ENCODE measurements around the gene CAPN9. TPM values are rescaled to one million over a fixed set of nuclear protein-coding genes. Genes with fewer than 3 reads are reported as not detected.

CAPN9 gene
- total RNA-seq, 1 experiment from 2014 or later, result not detected

DNA sequence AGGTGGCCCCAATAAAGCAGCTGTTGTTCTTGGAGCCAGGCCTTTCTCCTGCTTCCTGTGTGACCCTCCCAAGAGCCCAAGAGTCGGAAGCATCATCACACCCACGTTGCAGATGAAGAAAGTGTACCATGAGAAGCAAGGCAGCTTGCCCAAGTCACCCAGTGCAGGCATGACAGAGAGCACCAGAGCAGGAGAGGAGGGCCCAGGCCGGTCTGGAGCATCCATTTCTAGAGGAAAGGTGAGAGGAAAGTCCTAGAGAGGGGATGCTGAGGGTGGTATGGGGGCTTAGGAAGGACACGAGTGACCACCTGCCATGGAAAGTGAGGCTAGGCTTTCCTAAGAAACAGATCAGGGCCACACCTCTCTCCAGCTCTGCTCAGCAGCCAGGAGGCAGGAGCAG, 74.2 kb downstream of the CAPN9 start:
- Histone ChIP-seq H3K9me3 (ENCODE audit: low read length) (no peaks in the 10 kb centered on the region), H3K4me1 (ENCODE audit: insufficient read depth, low read length) (peaks cover 23% of the 10 kb centered on the region), H3F3A (ENCODE audit: low read length, unreplicated experiment) (no peaks in the 10 kb centered on the region), H2AFZ (ENCODE audit: low read length) (no peak overlapping the region), H3K9ac (ENCODE audit: low read length) (no peak overlapping the region), H3K27ac (ENCODE audit: low read length) (no peak overlapping the region), H3K79me2 (ENCODE audit: low read length) (no peaks in the 10 kb centered on the region), H3K4me2 (ENCODE audit: low read length) (no peak overlapping the region), H3K9me2 (replicated peaks; ENCODE audit: low read length) (no peaks in the 10 kb centered on the region), H3K4me3 (ENCODE audit: low read length) (no peak overlapping the region), H4K20me1 (ENCODE audit: low read length) (no peaks in the 10 kb centered on the region), H3K27me3 (ENCODE audit: low read length) (0 out of 2 replicates have a peak, but pooled peaks cover 7% of the 10 kb centered on the region), H3K36me3 (ENCODE audit: low read depth, low read length) (no peaks in the 10 kb centered on the region)
- intact Hi-C loops (cut with micrococcal nuclease), result no loop called here
- POLR2A ChIA-PET (ENCODE audit: unreplicated experiment), result no interaction called here
- DNase-seq, result no peak
- BruUV-seq (replicated peaks), result no TSS peak
- TF ChIP-seq, protein P1, sequence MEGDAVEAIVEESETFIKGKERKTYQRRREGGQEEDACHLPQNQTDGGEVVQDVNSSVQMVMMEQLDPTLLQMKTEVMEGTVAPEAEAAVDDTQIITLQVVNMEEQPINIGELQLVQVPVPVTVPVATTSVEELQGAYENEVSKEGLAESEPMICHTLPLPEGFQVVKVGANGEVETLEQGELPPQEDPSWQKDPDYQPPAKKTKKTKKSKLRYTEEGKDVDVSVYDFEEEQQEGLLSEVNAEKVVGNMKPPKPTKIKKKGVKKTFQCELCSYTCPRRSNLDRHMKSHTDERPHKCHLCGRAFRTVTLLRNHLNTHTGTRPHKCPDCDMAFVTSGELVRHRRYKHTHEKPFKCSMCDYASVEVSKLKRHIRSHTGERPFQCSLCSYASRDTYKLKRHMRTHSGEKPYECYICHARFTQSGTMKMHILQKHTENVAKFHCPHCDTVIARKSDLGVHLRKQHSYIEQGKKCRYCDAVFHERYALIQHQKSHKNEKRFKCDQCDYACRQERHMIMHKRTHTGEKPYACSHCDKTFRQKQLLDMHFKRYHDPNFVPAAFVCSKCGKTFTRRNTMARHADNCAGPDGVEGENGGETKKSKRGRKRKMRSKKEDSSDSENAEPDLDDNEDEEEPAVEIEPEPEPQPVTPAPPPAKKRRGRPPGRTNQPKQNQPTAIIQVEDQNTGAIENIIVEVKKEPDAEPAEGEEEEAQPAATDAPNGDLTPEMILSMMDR (conservative IDR thresholded peaks at IDR 0.05; ENCODE audit: low read depth, low read length), result no peak
- TF ChIP-seq EZH2 (IDR thresholded peaks at IDR 0.05; ENCODE audit: low read length, unreplicated experiment), result no peak
- no peak for TF ChIP-seq EZH2phosphoT487 (IDR thresholded peaks at IDR 0.05; ENCODE audit: borderline replicate concordance, low read length)
- CTCF ChIA-PET, result no interaction called here
- no peak for ATAC-seq

DNA sequence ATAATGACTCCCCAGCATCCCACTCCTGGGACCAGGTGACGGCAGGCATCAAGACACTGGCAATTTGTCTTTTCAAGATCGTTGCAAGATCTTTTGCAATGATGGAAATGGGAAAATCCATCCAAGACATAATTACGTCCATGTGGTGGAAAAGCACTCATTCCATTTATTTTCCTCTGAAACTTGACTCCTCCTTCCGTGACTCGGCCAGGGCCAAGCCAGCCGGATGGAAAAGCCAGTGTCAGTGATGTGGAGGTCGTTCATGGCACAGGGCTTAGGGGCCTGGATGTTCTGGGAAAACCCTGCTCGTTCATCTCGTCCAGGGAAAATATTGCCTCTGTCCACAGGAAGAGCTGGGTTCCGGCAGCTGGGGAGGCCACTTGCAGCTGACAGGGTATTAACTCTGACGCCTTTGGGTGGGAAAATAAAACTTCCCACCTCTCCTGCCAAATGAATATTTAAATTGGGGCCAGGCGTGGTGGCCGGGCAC, 74.9 kb downstream of the CAPN9 start:
- peaks cover 23% of the 10 kb centered on the region for H3K4me1 ChIP-seq (ENCODE audit: insufficient read depth, low read length)
- ChIA-PET CTCF (no interaction called here), POLR2A (ENCODE audit: unreplicated experiment) (no interaction called here)
- BruUV-seq (replicated peaks), result no TSS peak
- H3F3A ChIP-seq (ENCODE audit: low read length, unreplicated experiment), result no peaks in the 10 kb centered on the region
- DNase-seq (no peak), ATAC-seq (no peak)
- TF ChIP-seq EZH2phosphoT487 (IDR thresholded peaks at IDR 0.05; ENCODE audit: borderline replicate concordance, low read length) (no peak), EZH2 (IDR thresholded peaks at IDR 0.05; ENCODE audit: low read length, unreplicated experiment) (no peak)
- TF ChIP-seq, protein P1 (conservative IDR thresholded peaks at IDR 0.05; ENCODE audit: low read depth, low read length), result no peak
- no peak overlapping the region for H2AFZ ChIP-seq (ENCODE audit: low read length)
- H3K9me2 ChIP-seq (replicated peaks; ENCODE audit: low read length), result no peaks in the 10 kb centered on the region
- no peaks in the 10 kb centered on the region for H3K9me3 ChIP-seq (ENCODE audit: low read length)
- no peaks in the 10 kb centered on the region for H3K36me3 ChIP-seq (ENCODE audit: low read depth, low read length)
- no peak overlapping the region for H3K9ac ChIP-seq (ENCODE audit: low read length)
- H3K79me2 ChIP-seq (ENCODE audit: low read length), result no peaks in the 10 kb centered on the region
- no peak overlapping the region for H3K4me3 ChIP-seq (ENCODE audit: low read length)
- 0 out of 2 replicates have a peak, but pooled peaks cover 4% of the 10 kb centered on the region for H3K27me3 ChIP-seq (ENCODE audit: low read length)
- H4K20me1 ChIP-seq (ENCODE audit: low read length), result no peaks in the 10 kb centered on the region
- intact Hi-C loops (cut with micrococcal nuclease), result no loop called here
- H3K4me2 ChIP-seq (ENCODE audit: low read length), result no peak overlapping the region
- H3K27ac ChIP-seq (ENCODE audit: low read length), result no peak overlapping the region

DNA sequence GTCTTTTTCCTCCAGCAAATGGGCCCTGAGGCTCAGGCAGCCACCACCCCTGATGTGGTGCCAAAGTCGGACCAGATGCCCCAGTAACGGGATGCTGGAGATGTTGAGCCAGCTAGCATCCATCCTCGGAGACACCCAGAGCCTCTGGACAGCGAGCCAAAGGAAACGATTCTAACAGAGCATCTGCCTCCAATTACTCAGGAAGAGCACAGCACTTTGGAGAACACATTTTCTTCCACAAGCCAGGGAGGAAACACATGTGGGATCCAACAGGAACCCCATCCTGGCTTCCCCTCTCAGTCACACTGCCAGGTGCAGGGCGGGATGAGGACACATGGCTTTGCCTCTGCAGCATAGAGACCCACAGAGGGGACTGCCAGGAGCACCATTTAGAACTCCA, 76.2 kb downstream of the CAPN9 start:
- no peaks in the 10 kb centered on the region for H4K20me1 ChIP-seq (ENCODE audit: low read length)
- no peaks in the 10 kb centered on the region for H3K79me2 ChIP-seq (ENCODE audit: low read length)
- ATAC-seq, result no peak
- H3K4me1 ChIP-seq (ENCODE audit: insufficient read depth, low read length), result peaks cover 23% of the 10 kb centered on the region
- H3K4me2 ChIP-seq (ENCODE audit: low read length), result no peak overlapping the region
- no peak overlapping the region for H3K27ac ChIP-seq (ENCODE audit: low read length)
- TF ChIP-seq EZH2phosphoT487 (IDR thresholded peaks at IDR 0.05; ENCODE audit: borderline replicate concordance, low read length) (no peak), EZH2 (IDR thresholded peaks at IDR 0.05; ENCODE audit: low read length, unreplicated experiment) (no peak)
- TF ChIP-seq, protein P1 (conservative IDR thresholded peaks at IDR 0.05; ENCODE audit: low read depth, low read length), result no peak
- no peaks in the 10 kb centered on the region for H3K9me3 ChIP-seq (ENCODE audit: low read length)
- no peaks in the 10 kb centered on the region for H3K27me3 ChIP-seq (ENCODE audit: low read length)
- BruUV-seq (replicated peaks), result no TSS peak
- ChIA-PET POLR2A (ENCODE audit: unreplicated experiment) (no interaction called here), CTCF (no interaction called here)
- no peak overlapping the region for H3K9ac ChIP-seq (ENCODE audit: low read length)
- intact Hi-C loops (cut with micrococcal nuclease), result no loop called here
- no peaks in the 10 kb centered on the region for H3F3A ChIP-seq (ENCODE audit: low read length, unreplicated experiment)
- H3K9me2 ChIP-seq (replicated peaks; ENCODE audit: low read length), result no peaks in the 10 kb centered on the region
- no peaks in the 10 kb centered on the region for H3K36me3 ChIP-seq (ENCODE audit: low read depth, low read length)
- no peak for DNase-seq
- H2AFZ ChIP-seq (ENCODE audit: low read length), result no peak overlapping the region
- H3K4me3 ChIP-seq (ENCODE audit: low read length), result no peak overlapping the region
